Measurements from ENCODE around the gene VCPKMT.
A peak's percentile ranks its signal among the peaks of the same experiment; 100 is the strongest.
"Not testable (repeated sequence)": the region's sequence is repeated elsewhere in the genome, so short reads cannot be mapped to it uniquely, and the experiment has no call there.

Gene VCPKMT

DNA sequence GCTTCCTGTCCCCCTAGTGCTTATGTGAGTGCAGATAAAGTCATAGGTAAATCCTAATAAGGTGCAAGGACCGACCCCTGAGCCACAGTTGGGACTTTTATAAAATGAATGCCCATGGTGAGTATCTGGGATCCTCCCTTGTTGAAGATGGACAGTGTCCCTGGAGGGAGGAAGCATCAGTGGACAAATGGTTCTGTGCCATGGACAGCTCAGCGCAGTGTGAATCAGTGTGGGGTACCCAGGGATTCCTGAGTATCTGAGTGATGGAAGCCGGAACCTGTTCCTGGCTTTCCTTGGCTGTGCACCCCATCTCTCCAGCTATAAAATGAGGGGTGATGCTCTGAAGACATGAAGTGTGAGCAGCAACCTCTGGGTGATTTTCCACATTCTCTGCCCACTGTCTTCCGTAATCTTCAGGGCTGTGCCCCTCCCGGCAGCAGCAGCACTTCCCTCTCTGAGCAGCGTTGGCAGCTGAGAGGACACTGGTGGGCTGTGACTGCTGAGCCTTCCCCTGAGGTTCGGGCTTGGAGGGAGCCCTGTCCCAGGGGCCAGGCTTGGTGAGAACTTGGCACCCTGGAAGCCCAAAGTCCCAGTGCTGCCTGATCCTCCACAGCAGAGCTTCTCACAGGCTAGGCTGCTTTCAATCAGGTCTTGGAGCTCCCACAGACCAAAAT is 25.0 kb downstream of the VCPKMT start:
- no peak for DNase-seq

GRCh38 chr14:50089208-50089607 is 27.2 kb downstream of the VCPKMT start:
- DNase-seq, result no peak

- DNase-seq, result no peak
Measured at GRCh38 chr14:50088731-50089130, 27.6 kb downstream of the VCPKMT start.

- no peak for DNase-seq
Measured at GRCh38 chr14:50088117-50088515, 28.3 kb downstream of the VCPKMT start.

DNA sequence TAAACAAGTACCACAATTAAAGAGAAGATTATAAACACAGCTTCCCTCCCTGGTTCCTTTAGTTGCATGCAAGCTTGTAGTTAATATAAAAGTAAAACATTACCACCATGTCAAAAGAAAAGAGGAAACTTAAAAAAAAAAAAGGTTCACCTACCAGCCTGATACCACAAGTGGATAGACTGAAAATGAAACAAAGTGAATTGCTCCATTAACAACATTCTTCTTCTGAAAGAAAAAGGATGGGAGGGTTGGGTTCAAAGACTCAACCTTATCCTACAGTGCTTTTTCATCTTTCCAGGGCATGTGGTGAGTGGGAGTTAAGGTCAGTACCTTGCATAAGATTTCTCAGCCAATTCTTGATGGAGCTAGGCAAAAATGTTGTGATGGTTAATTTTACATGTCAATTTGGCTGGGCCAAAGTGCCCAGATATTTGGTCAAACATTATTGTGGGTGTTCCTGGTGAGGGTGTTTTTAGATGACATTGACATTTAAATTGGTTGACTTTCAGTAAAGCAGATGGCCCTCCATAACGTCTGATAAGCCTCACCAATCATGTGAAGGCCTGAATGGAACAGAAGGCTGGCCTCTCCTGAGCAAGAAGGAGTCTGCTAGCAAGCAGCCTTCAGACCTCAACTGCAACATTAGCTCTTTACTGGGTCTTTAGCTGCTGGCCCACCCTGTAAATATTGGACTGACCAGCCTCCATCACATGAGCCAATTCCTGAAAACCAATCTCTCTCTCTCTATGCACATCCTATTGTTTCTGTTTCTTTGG is 28.8 kb downstream of the VCPKMT start:
- DNase-seq, result no peak

- no peak for DNase-seq
Measured at GRCh38 chr14:50086321-50086711, 30.1 kb downstream of the VCPKMT start.

- no peak for DNase-seq
Measured at GRCh38 chr14:50085570-50086320, 30.6 kb downstream of the VCPKMT start.

- DNase-seq, result no peak
Measured at GRCh38 chr14:50084666-50085065, 31.7 kb downstream of the VCPKMT start.

- no peak for DNase-seq
Measured at GRCh38 chr14:50083467-50084337, 32.7 kb downstream of the VCPKMT start.

DNA sequence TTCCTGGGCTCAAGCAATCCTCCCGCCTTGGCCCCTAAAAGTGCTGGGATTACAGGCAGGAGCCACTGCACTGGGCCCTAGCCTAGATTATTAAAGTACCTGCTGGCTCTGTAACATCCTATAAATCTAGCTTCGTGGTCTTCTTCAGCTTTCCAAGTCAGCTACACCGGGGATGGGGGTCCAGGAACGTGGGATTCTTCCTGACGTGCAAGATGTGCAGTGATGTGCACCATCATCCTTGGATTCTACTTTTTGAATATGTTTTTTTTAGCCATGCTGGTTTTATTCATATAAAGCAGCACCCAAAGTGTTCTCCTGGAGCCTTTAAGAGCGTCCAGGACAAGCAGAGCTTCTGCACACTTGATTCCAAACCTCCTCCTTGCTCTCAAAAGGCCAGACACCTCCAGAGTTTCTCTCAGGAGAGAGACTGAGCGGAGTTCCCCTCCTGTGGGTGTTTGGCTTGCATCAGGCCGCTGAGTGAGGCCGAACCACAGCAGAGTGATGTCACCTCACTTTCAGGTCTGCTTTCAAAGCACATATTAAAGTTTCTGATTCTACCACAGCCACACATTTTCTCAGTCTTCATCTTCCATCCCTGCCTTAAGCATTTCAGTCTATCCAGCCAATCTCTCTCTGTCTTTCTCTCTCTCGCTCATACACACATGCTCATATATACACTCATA is 33.4 kb downstream of the VCPKMT start:
- no peak for DNase-seq

DNA sequence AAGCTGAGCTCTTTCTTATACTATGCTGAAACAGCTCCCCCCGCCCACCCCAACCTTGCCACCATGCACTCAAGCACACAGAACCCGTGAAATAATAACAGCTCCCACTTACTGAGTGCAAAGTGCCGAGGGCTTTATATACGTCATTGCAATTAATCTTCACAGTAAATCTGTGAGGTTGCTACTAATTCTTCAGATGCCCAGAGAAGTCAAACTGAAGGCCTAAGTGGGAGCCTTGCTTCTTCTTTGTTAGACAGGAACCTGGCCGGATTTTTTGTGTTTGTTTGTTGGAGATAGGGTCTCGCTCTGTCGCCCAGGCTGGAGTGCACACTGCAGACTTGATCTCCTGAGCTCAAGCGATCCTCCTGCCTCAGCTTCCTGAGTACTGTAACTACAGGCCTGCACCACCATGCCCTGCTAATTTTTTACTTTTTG is 34.0 kb downstream of the VCPKMT start:
- peak; percentile 15 for DNase-seq

DNA sequence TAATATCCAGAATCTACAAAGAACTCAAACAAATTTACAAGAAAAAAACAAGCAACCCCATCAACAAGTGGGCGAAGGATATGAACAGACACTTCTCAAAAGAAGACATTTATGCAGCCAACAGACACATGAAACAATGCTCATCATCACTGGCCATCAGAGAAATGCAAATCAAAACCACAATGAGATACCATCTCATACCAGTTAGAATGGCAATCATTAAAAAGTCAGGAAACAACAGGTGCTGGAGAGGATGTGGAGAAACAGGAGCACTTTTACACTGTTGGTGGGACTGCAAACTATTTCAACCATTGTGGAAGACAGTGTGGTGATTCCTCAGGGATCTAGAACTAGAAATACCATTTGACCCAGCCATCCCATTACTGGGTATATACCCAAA is 37.3 kb downstream of the VCPKMT start:
- not testable (repeated sequence) for DNase-seq

DNA sequence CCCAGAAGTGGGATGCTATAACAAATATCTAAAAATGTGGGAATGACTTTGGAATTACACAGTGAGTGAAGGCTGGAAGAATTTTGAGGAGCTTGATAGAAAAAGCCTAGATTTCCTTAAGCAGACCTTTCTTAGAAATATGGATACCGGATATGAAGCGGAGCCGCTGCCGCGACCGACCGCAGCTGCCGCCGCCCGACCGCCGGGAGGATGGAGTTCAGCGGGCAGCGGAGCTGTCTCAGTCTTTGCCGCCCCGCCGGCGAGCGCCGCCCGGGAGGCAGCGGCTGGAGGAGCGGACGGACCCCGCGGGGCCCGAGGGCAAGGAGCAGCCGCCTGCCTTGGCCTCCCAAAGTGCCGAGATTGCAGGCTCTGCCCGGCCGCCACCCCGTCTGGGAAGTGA is 42.7 kb downstream of the VCPKMT start:
- not testable (repeated sequence) for DNase-seq

DNA sequence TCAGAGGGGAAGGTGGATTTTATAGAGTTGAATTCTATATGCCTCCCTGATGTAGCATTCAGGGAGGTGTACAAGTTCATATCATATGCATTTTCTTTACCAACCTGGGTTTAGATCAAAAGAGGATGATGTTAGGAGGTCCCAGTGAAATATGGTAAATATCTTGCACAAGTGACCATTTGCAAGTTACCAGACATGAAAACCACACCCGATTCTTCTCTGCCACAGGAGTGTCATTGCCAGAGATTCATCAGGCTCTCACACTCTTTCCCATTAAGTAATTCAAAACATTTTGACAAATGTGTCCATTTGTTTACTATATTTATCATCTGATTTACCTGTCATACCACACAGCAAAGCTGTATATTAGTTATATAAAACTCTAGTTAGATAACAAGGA is 44.0 kb downstream of the VCPKMT start:
- DNase-seq, result no peak

DNA sequence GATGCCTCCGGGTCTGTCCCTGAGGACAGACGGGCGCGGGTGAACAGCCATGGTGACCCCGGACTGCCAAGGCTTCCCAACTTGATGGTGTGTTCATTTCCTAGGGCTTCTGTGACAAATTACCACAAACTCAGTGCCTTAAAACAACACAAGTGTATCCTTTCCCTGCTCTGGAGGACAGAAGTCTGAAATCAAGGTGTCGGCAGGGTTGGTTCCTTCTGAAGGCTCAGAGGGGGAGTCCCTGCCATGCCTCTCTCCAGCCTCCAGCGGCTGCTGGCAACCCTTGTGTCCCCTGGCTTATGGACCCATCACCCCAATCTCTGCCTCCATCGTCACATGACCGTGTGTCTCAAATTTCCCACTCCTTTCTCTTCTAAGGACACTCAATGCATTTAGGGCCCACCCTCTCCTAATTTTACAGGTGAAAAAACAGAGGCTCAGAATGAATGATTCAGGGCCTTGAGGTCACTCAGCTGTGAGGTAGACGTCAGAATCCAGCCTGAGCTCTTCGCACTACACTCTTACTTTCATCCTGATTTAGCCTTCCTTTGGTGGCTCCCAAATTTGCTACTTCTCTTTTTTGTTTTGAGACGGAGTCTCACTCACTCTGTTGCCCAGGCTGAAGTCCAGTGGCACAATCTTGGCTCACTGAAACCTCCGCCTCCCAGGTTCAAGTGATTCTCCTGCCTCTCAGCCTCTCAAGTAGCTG is 45.4 kb downstream of the VCPKMT start:
- DNase-seq, result no peak

DNA sequence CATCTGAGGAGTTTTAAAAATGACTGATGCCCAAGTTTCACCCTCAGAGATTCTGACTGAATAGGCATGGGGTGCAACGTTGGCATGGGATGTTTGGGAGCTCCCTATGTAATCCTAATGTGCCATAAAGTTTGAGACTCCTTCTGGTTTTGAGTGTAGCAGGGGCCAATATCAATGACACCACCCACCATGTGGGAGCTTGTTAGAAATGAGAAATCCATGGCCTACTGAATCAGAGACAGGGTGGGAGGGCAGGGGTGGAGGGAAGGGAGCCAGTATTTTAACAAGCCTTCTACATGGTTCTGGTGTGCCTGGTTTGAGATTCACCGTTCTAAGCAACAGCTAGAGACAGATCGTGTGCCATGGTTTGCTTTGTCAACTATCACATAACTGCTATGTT is 46.1 kb downstream of the VCPKMT start:
- DNase-seq, result no peak

DNA sequence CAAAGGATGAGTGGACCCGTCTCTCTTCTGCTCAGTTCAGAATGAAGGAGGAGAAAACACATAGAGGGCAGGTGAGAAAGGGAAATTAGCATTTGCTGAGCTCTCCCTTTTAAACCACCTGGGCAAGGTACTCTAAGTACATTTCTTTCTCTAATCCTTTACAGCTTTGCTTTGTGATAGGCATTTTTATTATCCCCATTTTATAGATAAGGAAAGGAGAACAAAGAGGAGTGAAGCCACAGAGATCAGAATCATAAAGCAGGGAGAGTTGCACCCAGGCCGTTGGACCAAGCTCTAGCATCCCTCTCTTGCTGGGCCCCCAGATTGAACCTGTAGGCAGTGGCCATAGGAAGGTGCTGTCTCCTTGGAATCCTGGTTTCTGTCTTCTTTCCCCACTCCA is 47.0 kb downstream of the VCPKMT start:
- DNase-seq, result no peak

- no peak for DNase-seq
Measured at GRCh38 chr14:50068496-50068895, 47.9 kb downstream of the VCPKMT start.

DNA sequence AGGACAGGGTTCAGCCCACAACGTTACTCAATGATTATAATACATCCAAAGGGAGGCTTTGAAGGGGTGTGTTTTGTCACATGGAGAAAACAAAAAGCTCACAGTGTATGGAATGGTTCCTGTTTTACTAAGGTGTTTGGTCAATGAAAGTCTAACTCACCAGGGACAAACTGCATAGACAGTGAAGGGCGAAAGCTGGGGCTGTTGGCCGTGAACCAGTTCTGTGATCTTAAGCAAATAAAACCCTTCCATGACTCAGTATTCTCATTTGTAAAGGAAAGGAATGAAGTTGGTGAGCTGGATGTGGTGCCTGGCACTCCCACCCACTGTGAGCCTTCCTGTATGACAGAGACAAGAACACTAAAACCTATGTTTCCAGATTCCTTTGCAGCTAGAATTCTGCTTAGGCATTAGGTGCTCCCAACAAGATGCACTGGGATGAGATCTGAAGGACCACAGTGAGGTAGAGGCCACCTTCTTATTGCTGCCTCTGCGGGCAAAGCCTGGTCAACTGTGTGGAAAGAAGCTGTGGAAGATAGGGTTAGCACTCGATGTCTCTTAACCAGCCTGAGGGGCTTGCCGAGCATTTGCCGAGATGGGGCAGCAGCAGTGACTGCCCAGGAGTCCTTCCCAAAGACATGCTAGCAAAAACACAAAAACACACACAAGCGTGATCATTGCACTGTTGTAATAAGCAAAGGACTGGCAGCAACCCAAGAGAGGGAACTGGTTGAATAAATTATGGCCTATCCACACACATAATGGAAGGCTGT is 48.5 kb downstream of the VCPKMT start:
- DNase-seq, result no peak

GRCh38 chr14:50065583-50065982 is 50.8 kb downstream of the VCPKMT start:
- DNase-seq, result no peak

DNA sequence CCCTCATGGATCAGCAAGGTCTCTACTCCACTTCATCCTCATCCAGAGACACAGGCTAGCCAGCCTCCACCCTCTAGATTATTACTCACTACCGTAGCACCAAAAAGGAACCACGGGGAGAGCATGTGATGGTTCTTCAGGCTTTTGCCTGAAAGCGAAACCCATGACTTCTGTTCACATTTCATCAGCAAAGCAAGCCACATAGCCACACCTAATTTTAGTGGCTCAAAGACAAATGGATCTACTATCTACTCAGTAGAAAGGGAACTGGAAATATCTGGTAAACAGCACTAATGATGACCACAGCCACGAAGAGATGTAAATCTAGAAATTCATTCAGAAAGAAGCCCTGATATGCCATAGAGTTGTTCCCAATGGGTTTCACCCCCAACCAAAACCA is 51.4 kb downstream of the VCPKMT start:
- no peak for DNase-seq

All from eye (tissue), 1 donor.